Ectodermal cell (in vitro differentiated cells): ENCODE results near the gene NFKB1.
"Not testable (repeated sequence)": the region's sequence is repeated elsewhere in the genome, so short reads cannot be mapped to it uniquely, and the experiment has no call there.

ENCODE experiments used
- H3K27ac ChIP-seq: 2 replicates; pipeline ENCODE4 v1.7.0; 2013; ENCODE audit warnings: mild to moderate bottlenecking, low read depth, low read length; ENCODE audit not compliant: insufficient read depth, poor library complexity, severe bottlenecking
- H3K27me3 ChIP-seq: 2 replicates; pipeline ENCODE4 v1.7.0; 2013; ENCODE audit warnings: mild to moderate bottlenecking, low read length; ENCODE audit not compliant: insufficient read depth, control insufficient read depth, poor library complexity, severe bottlenecking
- H3K36me3 ChIP-seq: one replicate; pipeline ENCODE4 v1.7.0; 2013; ENCODE audit warnings: low read length; ENCODE audit not compliant: control insufficient read depth, insufficient read depth
- H3K4me1 ChIP-seq: one replicate; pipeline ENCODE4 v1.7.0; 2013; ENCODE audit warnings: low read length; ENCODE audit not compliant: control insufficient read depth, insufficient read depth
- H3K4me3 ChIP-seq: 2 replicates; pipeline ENCODE4 v1.7.0; 2013; ENCODE audit warnings: low read depth, low read length, control low read depth; ENCODE audit not compliant: insufficient read depth
- H3K9me3 ChIP-seq: 2 replicates; pipeline ENCODE4 v1.7.0; 2013; ENCODE audit warnings: mild to moderate bottlenecking, low read length, moderate library complexity; ENCODE audit not compliant: control insufficient read depth
- WGBS, 2 experiments: methylation state at CpG; one replicate each; pipeline ENCODE4 v1.1.7; 2013; ENCODE audit warnings: missing lambda C conversion rate in 2 of 2; 5-methylcytosine and 5-hydroxymethylcytosine counted together

Gene NFKB1

GRCh38 chr4:102474736-102475504, 26.2 kb upstream of the NFKB1 start:
- H3K9me3 ChIP-seq = no peaks in the 10 kb centered on the region
- WGBS, 2 experiments = 64 to 71% methylated on average over 5 of the region's 5 CpGs
- no peaks in the 10 kb centered on the region for H3K4me1 ChIP-seq
- no peaks in the 10 kb centered on the region for H3K27me3 ChIP-seq
- H3K36me3 ChIP-seq = no peaks in the 10 kb centered on the region
- H3K27ac ChIP-seq = no peak overlapping the region
- no peak overlapping the region for H3K4me3 ChIP-seq

- no peaks in the 10 kb centered on the region for H3K27me3 ChIP-seq
- no peaks in the 10 kb centered on the region for H3K9me3 ChIP-seq
- WGBS, 2 experiments = 94 to 96% methylated on average over 3 of the region's 3 CpGs
- no peak overlapping the region for H3K4me3 ChIP-seq
- no peaks in the 10 kb centered on the region for H3K4me1 ChIP-seq
- no peak overlapping the region for H3K27ac ChIP-seq
- no peaks in the 10 kb centered on the region for H3K36me3 ChIP-seq
Observed at GRCh38 chr4:102477657-102478056, 23.5 kb upstream of the NFKB1 start.

- 82 to 88% methylated on average over 7 of the region's 7 CpGs for WGBS, 2 experiments
- no peaks in the 10 kb centered on the region for H3K36me3 ChIP-seq
- H3K9me3 ChIP-seq = no peaks in the 10 kb centered on the region
- H3K4me3 ChIP-seq = no peak overlapping the region
- H3K27ac ChIP-seq = no peak overlapping the region
- no peaks in the 10 kb centered on the region for H3K4me1 ChIP-seq
- no peaks in the 10 kb centered on the region for H3K27me3 ChIP-seq
Observed at GRCh38 chr4:102478186-102478585, 23.0 kb upstream of the NFKB1 start.

- H3K9me3 ChIP-seq, H3K4me1 ChIP-seq, H3K36me3 ChIP-seq, H3K27ac ChIP-seq, H3K4me3 ChIP-seq, H3K27me3 ChIP-seq: not testable (repeated sequence)
- 100% methylated on average over 1 to 2 of the region's 2 CpGs for WGBS, 2 experiments
Observed at GRCh38 chr4:102479832-102480231, 21.3 kb upstream of the NFKB1 start.

GRCh38 chr4:102483120-102483519, 18.0 kb upstream of the NFKB1 start:
- Histone ChIP-seq H3K4me3 (no peak overlapping the region), H3K36me3 (no peaks in the 10 kb centered on the region), H3K27ac (no peak overlapping the region), H3K27me3 (no peaks in the 10 kb centered on the region), H3K4me1 (no peaks in the 10 kb centered on the region), H3K9me3 (no peaks in the 10 kb centered on the region)
- 93 to 96% methylated on average over 17 of the region's 17 CpGs for WGBS, 2 experiments

- H3K4me3 ChIP-seq, H3K36me3 ChIP-seq, H3K27ac ChIP-seq, H3K9me3 ChIP-seq, H3K4me1 ChIP-seq, H3K27me3 ChIP-seq: not testable (repeated sequence)
- 91 to 95% methylated on average over 17 of the region's 19 CpGs for WGBS, 2 experiments
Observed at GRCh38 chr4:102483990-102484692, 17.0 kb upstream of the NFKB1 start.

- Histone ChIP-seq H3K36me3 (no peaks in the 10 kb centered on the region), H3K4me1 (no peaks in the 10 kb centered on the region), H3K9me3 (no peaks in the 10 kb centered on the region), H3K27ac (no peak overlapping the region), H3K27me3 (no peaks in the 10 kb centered on the region), H3K4me3 (no peak overlapping the region)
- WGBS, 2 experiments = 67 to 85% methylated on average over 1 of the region's 2 CpGs
Observed at GRCh38 chr4:102492531-102493241, 8.5 kb upstream of the NFKB1 start.

- Histone ChIP-seq H3K27me3 (no peaks in the 10 kb centered on the region), H3K4me1 (no peaks in the 10 kb centered on the region), H3K36me3 (no peaks in the 10 kb centered on the region), H3K9me3 (no peaks in the 10 kb centered on the region), H3K4me3 (no peak overlapping the region), H3K27ac (no peak overlapping the region)
- 85 to 100% methylated on average over 1 of the region's 1 CpG for WGBS, 2 experiments
Observed at GRCh38 chr4:102493257-102493656, 7.9 kb upstream of the NFKB1 start.

- no peak overlapping the region for H3K27ac ChIP-seq
- H3K4me3 ChIP-seq = no peak overlapping the region
- no peaks in the 10 kb centered on the region for H3K4me1 ChIP-seq
- no peaks in the 10 kb centered on the region for H3K27me3 ChIP-seq
- H3K36me3 ChIP-seq = no peaks in the 10 kb centered on the region
- WGBS, 2 experiments = 82 to 92% methylated on average over 1 of the region's 1 CpG
- no peaks in the 10 kb centered on the region for H3K9me3 ChIP-seq
Observed at GRCh38 chr4:102493794-102494193, 7.4 kb upstream of the NFKB1 start.

- no peak overlapping the region for H3K4me3 ChIP-seq
- H3K36me3 ChIP-seq = no peaks in the 10 kb centered on the region
- H3K27ac ChIP-seq = no peak overlapping the region
- WGBS, 2 experiments = 67 to 82% methylated on average over 1 of the region's 1 CpG
- no peaks in the 10 kb centered on the region for H3K9me3 ChIP-seq
- H3K4me1 ChIP-seq = no peaks in the 10 kb centered on the region
- H3K27me3 ChIP-seq = no peaks in the 10 kb centered on the region
Observed at GRCh38 chr4:102494603-102495002, 6.6 kb upstream of the NFKB1 start.
